ENCODE results near the gene KCNJ10.
A peak's percentile ranks its signal among the peaks of the same experiment; 100 is the strongest.

Gene KCNJ10

GRCh38 chr1:160024195-160024905, 45.6 kb downstream of the KCNJ10 start:
- no peak for DNase-seq (ENCODE audit: low read depth in 2 of 2)

DNA sequence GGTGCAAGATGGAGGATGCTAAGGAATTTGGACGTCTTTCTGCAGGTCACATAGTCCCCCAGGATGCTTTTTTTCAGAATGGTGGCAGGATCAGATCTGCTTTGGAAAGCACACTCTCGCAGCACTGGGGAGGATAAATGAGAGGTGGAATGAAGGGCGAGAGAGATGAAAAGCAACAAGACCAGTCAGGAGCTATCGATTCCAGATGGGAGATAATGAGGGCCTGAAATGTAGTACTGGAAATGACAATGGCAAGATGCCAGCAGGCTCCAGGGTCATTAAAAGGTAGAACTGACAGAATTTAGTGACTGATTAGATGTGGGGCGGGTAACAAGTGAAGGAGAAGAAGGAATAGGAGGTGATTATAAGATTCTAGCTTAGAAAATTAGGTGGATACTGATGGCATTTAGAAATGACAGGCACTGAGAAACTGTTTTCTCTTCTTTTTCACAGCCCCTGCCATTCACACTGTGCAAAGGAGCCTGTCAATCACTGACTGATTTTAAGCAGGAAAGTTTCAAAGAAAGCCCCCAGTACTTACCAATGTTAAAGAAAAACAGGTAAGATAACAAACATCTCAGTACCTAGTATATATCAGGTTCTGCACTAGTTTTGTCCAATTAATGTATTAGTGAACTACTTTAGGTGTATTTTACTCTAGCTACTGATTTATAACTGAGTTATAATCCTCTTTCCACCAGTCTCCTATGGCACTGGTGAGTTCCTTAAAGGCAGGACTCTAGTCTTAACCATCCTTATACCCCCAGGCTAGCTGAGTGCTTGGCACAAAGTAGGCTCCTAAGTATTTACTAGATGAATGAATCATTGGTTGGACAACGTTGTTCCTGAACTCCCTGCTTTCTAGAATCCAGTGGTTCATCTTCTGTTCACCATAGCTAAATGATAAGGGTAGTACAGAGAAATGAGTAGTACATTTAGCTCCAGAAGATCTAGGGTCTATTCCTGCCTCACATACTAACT, 47.3 kb downstream of the KCNJ10 start:
- no peak for DNase-seq (ENCODE audit: low read depth in 2 of 2)

DNA sequence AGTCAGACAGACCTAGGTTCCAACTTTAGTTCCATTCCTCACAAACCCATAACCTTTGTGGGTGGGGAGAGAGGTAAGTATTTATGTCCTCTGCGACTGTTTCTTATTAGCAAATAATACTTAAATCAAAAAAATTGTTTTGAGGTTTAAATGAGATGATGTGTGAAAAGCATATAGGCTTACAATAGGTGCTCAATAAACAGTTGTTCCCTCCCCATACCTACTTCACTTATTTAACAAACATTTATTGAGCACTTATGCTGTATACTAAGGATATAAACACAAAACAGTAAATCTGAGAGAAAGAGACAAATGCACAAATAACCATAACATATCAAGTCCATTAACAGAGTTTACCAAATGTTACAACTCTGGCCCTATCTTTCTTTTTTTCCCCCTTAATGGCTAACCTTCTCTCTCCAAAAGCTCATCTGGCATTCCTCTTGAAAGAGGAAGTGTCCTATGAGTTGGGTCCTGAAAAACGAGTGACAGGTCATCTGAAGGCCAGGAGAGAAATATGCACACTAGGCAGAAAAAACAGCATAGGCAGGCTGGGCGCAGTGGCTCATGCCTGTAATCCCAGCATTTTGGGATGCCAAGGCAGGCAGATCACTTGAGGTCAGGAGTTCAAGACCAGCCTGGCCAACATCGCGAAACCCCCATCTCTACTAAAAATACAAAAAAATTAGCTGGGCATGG, 48.4 kb downstream of the KCNJ10 start:
- no peak for DNase-seq (ENCODE audit: low read depth in 2 of 2)

DNA sequence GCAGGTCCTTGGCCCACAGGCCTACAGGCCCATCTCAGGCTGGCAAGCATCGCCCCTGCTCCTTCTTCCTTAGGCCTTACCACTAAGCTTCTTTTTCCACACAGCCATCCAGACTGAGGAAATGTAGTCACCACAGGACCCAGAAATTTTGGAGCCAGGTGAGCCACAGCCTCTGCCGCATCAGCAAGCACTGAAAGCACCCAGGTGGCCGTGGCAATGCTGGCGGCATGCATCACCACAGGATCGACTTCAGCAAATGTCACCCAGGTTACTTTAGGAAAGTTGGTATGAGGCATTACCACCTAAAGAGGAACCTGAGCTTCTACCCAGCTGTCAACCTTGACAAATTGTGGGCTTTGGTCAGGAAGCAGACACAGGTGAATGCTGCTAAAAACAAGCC, 49.8 kb downstream of the KCNJ10 start:
- DNase-seq (ENCODE audit: low read depth in 2 of 2) = no peak

DNA sequence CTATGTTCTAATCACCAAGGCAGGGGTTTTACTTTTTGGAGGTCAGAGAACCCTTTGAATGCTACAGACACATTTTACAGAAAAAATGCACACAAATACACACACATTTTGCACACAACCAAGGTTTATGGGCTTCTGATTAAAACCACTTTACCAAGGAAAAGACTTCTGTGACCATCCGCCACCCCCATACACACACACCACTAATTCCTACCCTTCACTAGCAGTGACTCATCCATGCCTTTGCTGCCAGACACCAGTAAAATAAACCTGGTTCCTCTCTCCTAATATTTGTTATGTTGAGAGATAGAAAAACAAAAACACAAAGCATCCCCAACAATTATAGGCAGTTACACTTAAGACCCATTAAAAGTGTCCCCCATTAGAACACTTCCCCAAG, 51.1 kb downstream of the KCNJ10 start:
- DNase-seq (ENCODE audit: low read depth in 2 of 2) = no peak

DNA sequence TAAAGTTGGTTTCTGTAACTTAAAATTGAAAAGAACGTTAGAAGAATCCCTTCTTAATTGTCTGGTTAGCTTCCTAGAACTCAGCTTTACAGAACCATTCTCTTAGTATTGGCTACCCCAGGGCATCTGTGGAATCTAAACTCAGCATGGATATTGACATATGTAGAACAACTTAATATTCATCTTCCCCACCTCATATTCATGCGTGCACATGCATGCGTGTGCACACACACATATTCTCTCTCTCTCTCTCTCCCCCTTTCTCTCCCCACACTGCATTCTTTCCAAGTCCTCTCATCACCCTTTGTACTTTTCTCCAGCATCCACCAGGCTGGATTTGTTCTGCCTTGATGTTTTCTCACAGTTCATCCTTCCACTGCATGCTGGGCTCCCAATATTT, 51.6 kb downstream of the KCNJ10 start:
- no peak for DNase-seq (ENCODE audit: low read depth in 2 of 2)

GRCh38 chr1:160017592-160017991, 52.4 kb downstream of the KCNJ10 start:
- DNase-seq (ENCODE audit: low read depth in 2 of 2) = no peak

DNA sequence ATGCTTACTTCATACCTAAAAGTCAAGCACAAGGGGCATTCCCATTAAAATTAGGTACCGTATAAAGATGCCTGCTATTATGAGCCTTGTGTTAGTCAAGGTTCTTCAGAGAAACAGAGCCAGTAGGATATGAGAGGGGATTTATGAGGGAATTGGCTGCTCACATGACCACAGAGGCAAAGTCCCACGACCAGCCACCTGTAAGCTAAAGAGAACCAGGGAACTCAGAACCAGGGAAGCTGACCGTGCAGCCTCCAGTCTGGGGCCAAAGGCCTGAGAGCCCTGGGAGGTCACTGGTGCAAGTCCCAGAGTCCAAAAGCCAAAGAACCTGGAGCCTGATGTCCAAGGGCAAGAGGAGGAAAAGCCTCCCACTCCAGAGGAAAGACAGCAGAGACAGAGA, 58.2 kb downstream of the KCNJ10 start:
- no peak for DNase-seq (ENCODE audit: low read depth in 2 of 2)

- DNase-seq (ENCODE audit: low read depth in 2 of 2) = no peak
Observed at GRCh38 chr1:160009801-160010200, 60.2 kb downstream of the KCNJ10 start.

DNA sequence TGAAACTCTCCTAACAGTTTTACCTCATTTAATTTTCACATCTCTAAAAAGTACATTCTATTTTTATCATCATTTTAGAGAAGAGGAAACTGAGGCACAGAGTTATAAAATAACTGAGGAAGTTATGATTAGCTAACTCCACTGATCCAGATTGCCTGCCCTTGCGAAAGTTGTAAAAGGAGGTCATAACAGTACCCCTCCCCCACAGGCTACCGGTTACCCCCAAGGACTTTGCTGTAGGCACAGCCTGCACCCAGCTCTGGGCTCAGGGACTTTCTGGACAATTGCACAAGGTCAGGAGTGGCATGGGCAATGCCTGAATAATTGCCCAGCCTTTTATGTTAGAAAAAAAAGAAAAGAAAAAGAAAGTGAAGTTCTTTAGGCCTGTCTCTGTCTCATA, 60.9 kb downstream of the KCNJ10 start:
- no peak for DNase-seq (ENCODE audit: low read depth in 2 of 2)

DNA sequence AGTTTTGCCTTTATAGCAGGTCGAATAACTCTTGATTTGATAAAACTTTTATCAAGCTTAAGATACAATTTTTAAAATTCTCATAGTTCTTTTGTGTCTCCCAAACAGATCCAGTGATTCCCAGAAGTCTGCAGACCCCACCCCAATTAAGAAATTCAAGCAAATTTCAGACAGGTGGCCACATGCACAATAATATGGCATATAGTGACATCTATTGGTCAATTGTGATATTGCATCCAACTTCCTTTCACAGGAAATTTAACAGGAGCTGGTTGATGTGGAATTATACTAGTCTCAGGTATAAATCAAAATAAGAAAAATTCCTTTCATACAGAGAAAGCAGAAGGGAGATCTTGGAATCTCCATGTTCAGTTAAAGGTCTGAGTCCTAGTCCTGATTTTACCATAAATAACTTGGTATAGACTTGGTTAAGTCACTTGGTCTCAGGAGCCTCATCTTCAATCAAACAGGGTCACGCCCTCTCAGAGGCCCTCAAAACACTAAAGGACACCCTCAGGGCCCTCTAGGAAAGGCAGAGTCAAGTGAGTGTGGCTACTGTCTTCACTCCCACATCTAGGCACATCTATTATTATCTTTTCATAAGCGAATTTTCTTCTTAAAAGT, 62.3 kb downstream of the KCNJ10 start:
- DNase-seq (ENCODE audit: low read depth in 2 of 2) = no peak

- peak in 1 of 2 experiments; percentile 6 for DNase-seq (ENCODE audit: low read depth in 2 of 2)
Observed at GRCh38 chr1:160006312-160006940, 63.5 kb downstream of the KCNJ10 start.

DNA sequence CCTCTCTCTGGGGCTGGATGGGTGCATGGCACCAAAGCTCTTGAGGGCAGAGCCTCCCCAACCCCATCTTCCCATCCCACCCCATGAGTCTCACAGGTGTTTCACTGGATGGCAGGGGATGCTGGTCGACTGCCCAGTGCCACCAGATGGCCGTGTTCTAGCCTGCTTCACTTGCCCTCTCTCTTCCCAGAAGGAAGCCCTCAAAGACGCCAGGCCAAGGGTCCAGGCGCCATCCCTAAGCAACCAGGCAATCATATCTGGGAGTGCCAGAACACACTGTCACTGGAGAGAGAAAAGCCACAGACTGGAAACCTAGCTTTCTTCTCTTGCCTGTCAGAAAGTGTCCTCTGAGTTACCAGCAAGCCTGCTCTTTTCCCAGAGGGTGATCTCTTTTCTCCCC, 64.9 kb downstream of the KCNJ10 start:
- DNase-seq (ENCODE audit: low read depth in 2 of 2) = no peak

DNA sequence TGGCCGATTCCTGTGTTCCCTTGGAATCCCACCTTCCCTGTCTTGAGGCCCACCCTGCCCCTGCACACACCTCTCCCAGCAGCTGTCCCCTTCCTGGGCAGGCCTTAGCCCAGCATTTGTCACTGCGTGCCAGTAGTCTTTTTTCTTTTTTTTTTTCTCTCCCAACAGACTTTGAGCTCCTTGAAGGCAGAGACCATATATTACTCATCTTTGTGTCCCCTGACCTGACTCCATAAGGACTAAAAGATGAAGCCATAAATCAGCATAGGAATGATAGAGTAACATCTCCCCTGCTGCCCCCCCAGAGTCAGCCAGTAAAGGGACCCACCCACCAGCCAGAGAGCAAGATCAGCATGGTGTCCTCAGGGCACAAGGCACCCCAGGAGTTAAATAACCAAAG, 65.5 kb downstream of the KCNJ10 start:
- no peak for DNase-seq (ENCODE audit: low read depth in 2 of 2)

DNA sequence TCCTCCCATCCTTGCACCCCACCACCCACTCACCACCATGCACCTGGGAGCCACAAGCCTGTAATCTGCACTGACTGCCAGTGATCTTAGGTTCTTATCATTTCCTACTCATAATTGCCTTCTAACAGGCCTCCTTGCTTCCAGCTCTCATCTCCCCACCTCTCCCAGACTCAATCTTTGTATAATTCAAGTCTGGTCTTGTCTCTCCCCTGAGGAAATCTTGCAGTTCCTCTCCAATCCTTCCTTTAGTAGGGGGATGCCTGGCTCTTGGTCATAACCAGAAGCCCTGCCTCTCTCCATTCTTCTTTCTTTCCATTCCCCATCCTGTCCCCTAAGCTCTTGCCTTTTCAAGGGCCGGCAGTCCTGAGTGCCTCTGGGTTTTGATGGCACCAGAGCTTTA, 66.0 kb downstream of the KCNJ10 start:
- no peak for DNase-seq (ENCODE audit: low read depth in 2 of 2)

DNA sequence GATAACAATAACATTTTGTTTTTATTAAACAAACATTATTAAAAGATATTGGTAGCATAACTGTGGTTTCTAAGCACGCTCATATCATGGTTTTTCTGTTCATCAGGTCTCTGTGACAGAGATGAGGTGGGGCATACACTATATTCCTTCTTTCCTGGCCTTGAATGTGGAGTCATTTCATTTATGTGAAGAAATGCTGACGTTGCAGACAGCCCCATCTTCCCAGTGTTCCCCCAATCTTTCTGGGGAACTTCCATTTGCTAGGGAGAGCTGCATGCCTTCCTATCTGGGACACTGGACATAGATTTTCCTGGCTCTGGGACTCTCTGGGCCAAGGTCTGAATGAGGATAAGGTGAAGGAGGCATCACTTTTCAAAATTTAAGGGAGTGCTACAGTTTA, 68.5 kb downstream of the KCNJ10 start:
- no peak for DNase-seq (ENCODE audit: low read depth in 2 of 2)

DNA sequence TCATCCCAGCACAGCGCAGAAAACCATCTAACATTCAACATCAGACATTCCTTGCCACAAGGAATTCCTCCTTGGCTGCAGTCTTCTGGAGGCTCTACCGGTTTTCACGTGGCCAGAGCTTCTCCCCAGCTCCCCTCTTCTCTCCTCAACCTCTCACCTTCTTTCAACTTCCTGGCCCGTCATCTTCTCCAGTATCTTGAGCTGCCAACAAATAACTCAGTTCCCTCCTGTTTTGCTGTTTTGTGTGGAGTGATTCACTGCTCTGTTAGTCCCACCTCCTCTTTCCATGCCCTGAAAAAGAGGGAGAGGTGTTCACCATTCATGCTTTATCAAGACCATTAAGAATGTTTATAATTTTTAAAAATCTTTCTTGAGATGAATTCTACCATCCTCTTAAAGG, 70.8 kb downstream of the KCNJ10 start:
- DNase-seq (ENCODE audit: low read depth in 2 of 2) = no peak

- DNase-seq (ENCODE audit: low read depth in 2 of 2) = peak; percentile 68 to 72
Observed at GRCh38 chr1:159996653-159997052, 73.3 kb downstream of the KCNJ10 start.

- DNase-seq (ENCODE audit: low read depth in 2 of 2) = no peak
Observed at GRCh38 chr1:159994896-159995295, 75.1 kb downstream of the KCNJ10 start.

DNA sequence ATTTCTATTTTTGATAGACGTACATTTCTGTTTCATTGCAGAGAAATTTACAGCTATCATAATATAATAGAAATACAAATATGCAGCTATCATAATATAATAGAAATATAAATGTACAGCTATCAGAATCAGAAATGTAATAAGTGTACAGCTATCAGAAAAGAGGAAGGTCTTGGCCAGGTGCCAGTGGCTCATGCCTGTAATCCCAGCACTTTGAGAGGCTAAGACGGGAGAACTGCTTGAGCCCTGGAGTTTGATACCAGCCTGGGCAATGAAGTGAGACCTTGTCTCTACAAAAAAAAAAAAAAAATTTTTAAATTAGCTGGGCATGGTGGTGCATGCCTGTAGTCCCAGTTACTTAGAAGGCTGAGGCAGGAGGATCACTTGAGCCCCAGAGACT, 76.0 kb downstream of the KCNJ10 start:
- DNase-seq (ENCODE audit: low read depth in 2 of 2) = no peak

- no peak for DNase-seq (ENCODE audit: low read depth in 2 of 2)
Observed at GRCh38 chr1:159992161-159992560, 77.8 kb downstream of the KCNJ10 start.
